Skin epidermis (tissue), 12 donors: ENCODE data around the gene GPSM1.

ENCODE experiments used
- H3K27ac ChIP-seq, 21 experiments: fragments of 200-600 bp; sonication (generic) in 11 of 21; one replicate each; pipeline ENCODE4 v1.5.0; 2020; ENCODE audit warnings: mild to moderate bottlenecking in 3 of 21, inconsistent platforms in 2 of 21, moderate library complexity in 2 of 21
- H3K4me3 ChIP-seq, 7 experiments: fragments of 200-600 bp; sonication (generic) in 2 of 7; one replicate each; pipeline ENCODE4 v1.5.0; 2020; ENCODE audit warnings: inconsistent platforms in 2 of 7, mild to moderate bottlenecking in 2 of 7, moderate library complexity in 1 of 7

The GPSM1 gene

DNA sequence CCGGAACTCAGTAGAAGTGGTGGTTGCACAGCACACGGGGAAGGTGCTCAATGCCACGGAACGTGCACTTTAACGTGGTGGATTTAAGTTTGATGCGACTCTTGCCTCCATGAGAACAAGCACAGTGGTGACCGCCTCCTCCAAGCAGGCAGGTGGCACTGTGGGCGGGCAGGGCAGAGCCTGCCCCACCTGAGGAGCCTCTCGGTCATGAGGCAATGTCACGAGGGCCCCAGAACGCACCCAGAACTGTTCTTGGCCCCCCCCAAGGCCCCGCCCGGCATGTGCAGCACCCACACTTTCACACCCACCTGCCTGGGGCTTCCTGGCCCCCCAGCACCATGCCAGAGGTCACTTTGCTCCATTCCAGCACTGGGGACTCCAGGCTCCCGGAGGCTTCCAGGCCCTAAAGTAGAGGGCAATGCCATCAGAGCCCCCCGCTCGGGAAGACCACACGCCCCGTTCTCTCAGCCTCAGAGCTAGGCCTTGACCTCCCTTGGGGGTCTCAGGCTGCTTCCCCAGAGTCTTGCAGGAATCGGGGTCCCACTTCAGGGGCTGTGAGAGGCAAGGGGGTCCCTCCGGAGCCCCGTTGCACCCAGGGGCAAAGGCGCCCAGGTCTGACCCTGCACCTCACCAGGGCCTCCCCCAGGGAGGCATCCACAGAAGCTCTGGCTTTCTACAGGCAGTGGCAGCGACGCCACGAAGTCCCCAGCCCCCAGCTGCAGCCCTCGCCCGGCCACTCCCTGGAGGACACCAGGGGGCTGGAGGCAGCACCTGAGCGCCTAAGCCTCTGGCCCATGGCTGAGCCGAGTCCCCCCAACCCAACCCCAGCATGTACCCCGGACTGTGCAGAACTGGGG lies 37.5 kb upstream of the GPSM1 start:
- Histone ChIP-seq H3K4me3 (no peak overlapping the region), H3K27ac (no peak overlapping the region)

DNA sequence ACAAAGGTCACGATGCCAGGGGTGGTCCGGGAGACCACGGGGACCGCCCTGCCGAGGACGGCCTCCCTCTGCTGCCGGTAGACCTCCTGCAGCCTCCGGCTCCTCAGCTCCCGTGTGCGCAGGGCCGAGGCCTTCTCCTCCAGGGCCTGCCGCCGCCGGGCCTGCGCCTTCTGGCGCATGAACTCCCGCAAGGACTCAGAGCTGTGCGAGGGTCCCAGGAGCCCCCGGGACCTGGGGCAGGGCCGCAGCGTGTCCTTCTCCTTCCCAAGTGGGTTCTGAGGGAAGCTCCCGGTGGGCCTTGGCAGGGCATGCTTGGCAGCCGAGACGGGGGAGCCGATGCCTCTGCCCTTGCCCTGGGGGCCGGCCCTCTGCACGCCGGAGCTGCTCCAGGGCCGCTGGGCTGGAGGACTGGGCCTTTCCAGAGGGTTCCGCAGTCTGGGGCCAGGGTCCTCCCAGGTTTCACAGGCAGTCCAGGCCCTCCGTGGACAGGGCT lies 36.8 kb upstream of the GPSM1 start:
- Histone ChIP-seq H3K4me3 (no peak overlapping the region), H3K27ac (no peak overlapping the region)

DNA sequence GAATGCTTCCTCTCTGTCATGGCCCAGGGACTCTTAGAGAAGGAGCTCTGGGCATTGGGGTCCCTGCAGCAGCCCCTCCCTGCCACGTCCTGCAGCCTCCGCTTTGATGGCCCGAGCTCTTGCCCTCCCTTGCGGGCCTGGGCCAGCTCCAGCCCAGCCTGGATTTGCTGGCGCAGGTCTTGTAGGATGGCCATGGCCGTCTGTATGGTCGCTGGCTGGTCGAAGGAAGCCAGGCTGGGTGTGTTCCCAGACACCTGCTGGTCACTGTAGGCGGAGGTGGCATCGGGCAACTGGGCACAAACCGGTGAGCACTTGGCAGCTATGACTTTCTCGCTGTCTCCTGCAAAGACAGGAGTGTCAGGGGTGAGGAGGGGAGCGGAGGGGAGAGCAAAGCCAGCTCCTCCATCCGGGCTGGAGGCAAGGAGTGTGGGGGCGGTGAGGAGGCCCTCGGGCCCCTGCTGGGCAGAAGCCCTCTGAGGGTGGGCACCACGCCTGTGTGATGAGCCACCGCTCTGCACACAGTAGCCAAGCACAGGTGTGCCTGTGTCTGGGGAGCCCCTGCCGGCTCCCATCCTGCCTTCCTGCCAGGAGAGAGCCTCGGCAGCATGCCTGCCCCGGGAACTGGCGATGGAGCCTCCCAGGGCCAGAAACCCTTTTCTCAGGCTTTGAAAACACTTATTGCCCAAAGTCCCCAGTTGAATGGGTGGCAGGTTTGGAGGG lies 35.9 kb upstream of the GPSM1 start:
- no peak overlapping the region for H3K27ac ChIP-seq
- no peak overlapping the region for H3K4me3 ChIP-seq

- Histone ChIP-seq H3K27ac (no peak overlapping the region), H3K4me3 (no peak overlapping the region)
These were observed 35.3 kb upstream of the GPSM1 start for GRCh38 chr9:136292026-136292538.

DNA sequence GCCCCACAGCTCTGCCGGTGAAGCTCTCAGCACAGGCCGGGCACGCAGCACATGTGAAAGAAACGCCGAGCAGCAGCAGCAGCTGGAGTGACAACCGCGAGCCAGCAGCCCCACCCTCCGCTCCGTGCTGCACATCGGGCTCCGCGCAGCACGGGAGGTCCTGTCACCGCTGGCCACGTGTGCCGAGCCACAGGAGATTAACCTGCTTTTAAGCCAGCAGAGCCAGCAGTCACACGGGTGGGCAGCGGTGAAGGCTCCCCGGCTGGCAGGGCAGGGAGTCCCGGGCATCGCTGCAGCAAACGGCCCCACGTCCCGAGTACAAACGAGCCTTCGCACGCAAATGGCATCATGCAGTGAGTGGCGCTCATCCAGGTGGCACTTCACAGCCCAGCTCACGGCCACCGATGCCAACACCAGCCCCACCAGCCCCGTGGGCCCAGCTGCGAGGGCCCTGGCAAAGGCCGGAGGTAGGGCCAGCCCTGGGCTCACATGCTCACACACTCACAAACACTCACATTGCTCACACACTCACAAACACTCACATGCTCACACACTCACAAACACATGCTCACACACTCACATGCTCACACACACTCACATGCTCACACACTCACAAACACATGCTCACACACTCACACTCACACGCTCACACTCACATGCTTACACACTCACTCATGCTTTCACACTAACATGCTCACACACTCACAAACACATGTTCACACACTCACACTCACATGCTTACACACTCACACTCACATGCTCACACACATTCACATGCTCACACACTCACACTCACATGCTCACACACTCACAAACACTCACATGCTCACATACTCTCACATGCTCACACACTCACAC lies 34.5 kb upstream of the GPSM1 start:
- Histone ChIP-seq H3K27ac (no peak overlapping the region), H3K4me3 (no peak overlapping the region)

DNA sequence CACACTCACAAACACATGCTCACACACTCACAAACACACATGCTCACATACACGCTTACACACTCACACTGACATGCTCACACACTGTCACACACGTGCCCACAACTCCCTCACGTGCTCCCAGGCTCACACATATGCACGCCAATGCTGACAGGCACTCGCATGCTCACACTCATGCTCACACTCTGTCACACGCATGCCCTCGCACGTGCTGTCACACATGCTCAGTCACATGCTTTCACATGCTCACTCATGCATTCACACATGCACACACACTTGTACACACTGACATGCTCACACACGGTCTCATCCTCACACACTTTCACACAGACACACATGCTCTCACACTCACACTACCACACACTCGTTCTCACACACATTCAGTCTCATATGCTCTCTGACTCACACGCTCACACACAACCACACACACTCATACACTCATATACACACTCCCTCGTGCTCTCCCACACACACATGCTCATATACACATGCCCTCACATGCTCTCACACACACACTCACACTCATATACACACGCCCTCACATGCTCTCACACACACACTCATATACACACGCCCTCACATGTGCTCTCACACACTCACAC lies 33.8 kb upstream of the GPSM1 start:
- no peak overlapping the region for H3K4me3 ChIP-seq
- H3K27ac ChIP-seq: no peak overlapping the region

- no peak overlapping the region for H3K27ac ChIP-seq
- H3K4me3 ChIP-seq: no peak overlapping the region
These were observed 32.9 kb upstream of the GPSM1 start for GRCh38 chr9:136294437-136294836.

- Histone ChIP-seq H3K4me3 (no peak overlapping the region), H3K27ac (no peak overlapping the region)
These were observed 32.3 kb upstream of the GPSM1 start for GRCh38 chr9:136295055-136295454.

- H3K27ac ChIP-seq: no peak overlapping the region
- H3K4me3 ChIP-seq: no peak overlapping the region
These were observed 31.6 kb upstream of the GPSM1 start for GRCh38 chr9:136295542-136296433.

- Histone ChIP-seq H3K27ac (no peak overlapping the region), H3K4me3 (no peak overlapping the region)
These were observed 30.8 kb upstream of the GPSM1 start for GRCh38 chr9:136296434-136297015.

DNA sequence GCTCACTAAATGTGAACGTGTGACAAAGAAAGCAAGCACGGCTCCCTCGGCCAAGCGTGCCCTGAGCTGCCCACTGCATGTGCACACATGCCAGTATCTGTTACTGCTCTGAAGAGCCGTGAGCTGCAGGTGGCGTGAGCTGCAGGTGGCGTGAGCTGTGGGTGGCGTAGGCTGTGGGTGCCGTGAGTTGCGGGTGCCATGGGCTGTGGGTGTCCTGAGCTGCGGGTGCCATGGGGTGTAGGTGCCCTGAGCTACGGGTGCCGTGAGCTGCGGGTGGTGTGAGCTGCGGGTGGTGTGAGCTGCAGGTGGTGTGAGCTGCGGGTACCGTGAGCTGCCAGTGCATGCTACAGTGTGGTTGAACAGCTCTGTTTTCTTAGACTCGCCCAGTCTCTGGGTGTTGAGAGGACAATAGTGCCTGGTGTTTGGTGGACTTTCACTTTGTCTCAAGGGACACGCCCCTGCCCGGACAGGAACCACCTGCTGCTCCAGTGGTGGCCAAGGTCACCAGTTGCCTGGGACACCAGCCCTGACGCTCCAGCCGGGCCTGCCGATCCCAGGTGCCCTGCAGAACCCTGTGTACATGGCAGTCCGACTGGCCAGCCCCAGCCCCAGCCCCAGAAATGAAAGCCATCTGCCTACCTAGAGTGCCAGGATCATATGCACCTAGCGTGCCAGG lies 30.2 kb upstream of the GPSM1 start:
- no peak overlapping the region for H3K4me3 ChIP-seq
- no peak overlapping the region for H3K27ac ChIP-seq

- no peak overlapping the region for H3K27ac ChIP-seq
These were observed 29.3 kb upstream of the GPSM1 start for GRCh38 chr9:136297766-136298735.

GRCh38 chr9:136299116-136299515 lies 28.2 kb upstream of the GPSM1 start:
- Histone ChIP-seq H3K4me3 (no peak overlapping the region), H3K27ac (no peak overlapping the region)

More at GRCh38 chr9:136297766-136298735, 29.3 kb upstream of the GPSM1 start:
- no peak overlapping the region for H3K4me3 ChIP-seq

DNA sequence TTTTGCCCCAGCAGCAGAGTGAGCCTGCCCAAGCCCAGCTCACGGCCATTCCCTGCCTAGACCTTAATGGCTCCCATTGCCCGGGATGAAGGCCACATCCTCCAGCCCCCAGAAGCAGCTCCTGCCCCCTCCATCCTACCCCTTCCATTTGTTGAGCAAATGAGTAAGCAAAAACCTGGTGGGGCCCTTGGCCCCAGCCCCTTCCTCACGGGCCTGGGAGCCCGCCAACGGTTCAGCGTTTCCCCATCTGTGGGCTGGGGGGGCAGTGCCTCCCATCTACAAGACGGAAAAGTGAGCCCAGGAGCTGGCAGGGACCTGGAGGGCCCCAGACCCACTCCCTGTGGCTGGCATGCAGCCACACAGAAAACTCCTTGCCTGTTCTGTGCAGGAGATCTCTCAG lies 27.8 kb upstream of the GPSM1 start:
- Histone ChIP-seq H3K4me3 (no peak overlapping the region), H3K27ac (no peak overlapping the region)

- Histone ChIP-seq H3K4me3 (no peak overlapping the region), H3K27ac (no peak overlapping the region)
These were observed 27.3 kb upstream of the GPSM1 start for GRCh38 chr9:136300016-136300545.

- Histone ChIP-seq H3K4me3 (no peak overlapping the region), H3K27ac (no peak overlapping the region)
These were observed 26.5 kb upstream of the GPSM1 start for GRCh38 chr9:136300866-136301265.
